Measurements from ENCODE around the gene BRD7. TPM values are rescaled to one million over a fixed set of nuclear protein-coding genes. Genes with fewer than 3 reads are reported as not detected.

The BRD7 gene
- total RNA-seq, 1 donor from 2014 or later = 88.8 TPM

DNA sequence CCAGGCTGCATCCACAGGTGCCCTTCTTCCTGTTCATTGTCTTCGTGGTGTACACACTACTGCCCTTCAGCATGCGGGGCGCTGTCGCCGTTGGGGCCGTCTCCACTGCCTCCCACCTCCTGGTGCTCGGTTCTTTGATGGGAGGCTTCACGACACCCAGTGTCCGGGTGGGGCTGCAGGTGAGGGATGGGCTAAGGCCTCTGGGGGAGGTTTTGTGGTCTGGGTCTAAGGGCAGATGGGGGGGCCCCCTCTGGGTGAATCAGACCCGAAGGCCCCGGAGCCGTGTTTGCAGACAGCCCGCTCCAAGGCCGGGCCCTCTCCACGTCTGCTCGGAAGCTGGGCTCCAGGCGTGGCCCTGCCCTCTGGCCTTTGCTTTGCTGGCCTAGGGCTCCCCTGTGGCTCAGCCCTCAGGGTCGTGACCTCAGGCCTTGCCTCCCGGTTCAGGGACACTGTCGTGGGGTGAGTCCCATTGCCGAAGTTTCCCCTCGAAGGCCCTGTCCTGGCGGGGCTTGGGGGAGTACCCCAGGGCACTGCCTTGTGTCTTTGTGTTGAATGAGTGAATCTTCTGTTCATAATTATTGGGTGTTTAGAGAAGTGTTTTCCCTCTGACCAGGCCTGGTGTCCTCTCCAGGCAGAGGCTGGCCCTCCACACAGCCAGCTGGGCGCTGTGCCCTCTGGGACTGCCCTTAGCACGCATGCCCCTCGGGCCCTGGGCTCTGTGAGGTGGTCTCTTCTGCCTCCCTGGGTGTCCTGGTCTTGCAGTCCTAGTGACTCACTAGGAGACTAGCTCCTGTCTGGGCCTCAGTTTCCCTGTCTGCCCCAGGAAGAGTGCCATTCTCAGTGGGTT lies 76.8 kb downstream of the BRD7 start:
- H3K4me1 Mint-ChIP-seq (ENCODE audit: low read depth) = peaks cover 9% of the 10 kb centered on the region
- DNase-seq (ENCODE audit: low spot score) = no peak
- intact Hi-C loops (cut with micrococcal nuclease) = no loop called here
- H3K27me3 Mint-ChIP-seq (ENCODE audit: insufficient read depth) = no peaks in the 10 kb centered on the region
- H3K27ac Mint-ChIP-seq = no peak overlapping the region
- no peaks in the 10 kb centered on the region for H3K9me3 Mint-ChIP-seq
- H3K36me3 Mint-ChIP-seq (ENCODE audit: low read depth) = peaks cover 27% of the 10 kb centered on the region
- no peak overlapping the region for H3K4me3 Mint-ChIP-seq

DNA sequence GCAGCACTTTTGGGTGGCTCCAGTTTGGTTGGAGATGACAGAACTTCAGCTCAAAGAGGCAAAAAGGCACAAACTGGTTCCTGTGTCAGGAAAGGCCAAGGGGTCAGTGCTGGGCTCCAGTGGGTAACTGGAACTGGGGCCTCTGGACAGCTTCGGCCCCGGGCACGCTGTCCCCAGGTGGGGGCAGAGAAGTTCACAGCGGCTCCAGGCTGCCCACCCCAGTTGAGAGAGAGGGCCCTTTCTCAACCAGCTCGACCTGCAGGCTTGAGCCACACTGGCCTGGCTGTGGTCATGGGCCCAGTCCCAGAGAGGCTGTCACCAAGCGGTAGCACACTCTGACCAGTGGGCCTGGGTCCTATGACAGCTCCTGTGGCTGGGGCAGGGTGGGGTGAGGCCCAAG lies 77.9 kb downstream of the BRD7 start:
- no peaks in the 10 kb centered on the region for H3K9me3 Mint-ChIP-seq
- peaks cover 10% of the 10 kb centered on the region for H3K4me1 Mint-ChIP-seq (ENCODE audit: low read depth)
- no peak overlapping the region for H3K4me3 Mint-ChIP-seq
- DNase-seq (ENCODE audit: low spot score) = no peak
- H3K36me3 Mint-ChIP-seq (ENCODE audit: low read depth) = peaks cover 30% of the 10 kb centered on the region
- no peak overlapping the region for H3K27ac Mint-ChIP-seq
- no peaks in the 10 kb centered on the region for H3K27me3 Mint-ChIP-seq (ENCODE audit: insufficient read depth)
- intact Hi-C loops (cut with micrococcal nuclease) = no loop called here

DNA sequence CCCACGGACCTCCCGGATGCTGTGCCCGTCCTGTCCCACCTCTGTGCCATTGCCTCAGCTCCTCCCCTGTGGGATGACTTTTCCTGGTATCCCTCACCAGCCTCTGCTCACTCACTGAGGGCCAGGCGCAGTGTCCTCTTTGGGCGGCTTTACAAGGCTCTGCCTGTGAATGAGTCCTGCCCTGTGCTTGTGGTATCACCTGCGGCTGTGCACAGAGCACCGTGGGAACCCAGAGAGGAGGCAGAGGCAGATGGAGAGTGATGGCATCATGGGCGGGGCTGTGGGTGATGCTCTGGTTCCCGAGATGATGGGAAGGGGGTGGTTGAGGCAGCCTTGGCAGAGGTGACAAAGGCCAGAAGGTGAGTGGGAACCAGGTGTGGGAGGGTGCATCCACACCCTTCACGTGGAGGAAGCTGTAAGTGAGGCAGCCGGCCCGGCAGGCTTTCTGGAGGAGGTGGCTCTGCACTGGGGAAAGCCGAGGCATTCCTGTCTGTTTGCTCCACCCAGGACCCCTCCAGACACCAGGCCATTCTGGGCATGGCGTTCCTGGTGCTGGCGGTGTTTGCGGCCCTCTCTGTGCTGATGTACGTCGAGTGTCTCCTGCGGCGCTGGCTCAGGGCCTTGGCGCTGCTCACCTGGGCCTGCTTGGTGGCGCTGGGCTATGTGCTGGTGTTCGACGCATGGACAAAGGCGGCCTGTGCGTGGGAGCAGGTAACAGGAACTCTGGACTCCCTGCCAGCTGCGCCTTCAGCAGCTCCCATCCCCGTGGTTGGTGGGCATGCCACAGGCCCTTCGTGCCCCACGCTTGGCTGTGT lies 78.6 kb downstream of the BRD7 start:
- no peaks in the 10 kb centered on the region for H3K27me3 Mint-ChIP-seq (ENCODE audit: insufficient read depth)
- H3K4me3 Mint-ChIP-seq = no peak overlapping the region
- intact Hi-C loops (cut with micrococcal nuclease) = no loop called here
- DNase-seq (ENCODE audit: low spot score) = no peak
- no peaks in the 10 kb centered on the region for H3K9me3 Mint-ChIP-seq
- H3K36me3 Mint-ChIP-seq (ENCODE audit: low read depth) = peaks cover 30% of the 10 kb centered on the region
- H3K27ac Mint-ChIP-seq = no peak overlapping the region
- H3K4me1 Mint-ChIP-seq (ENCODE audit: low read depth) = peaks cover 10% of the 10 kb centered on the region

DNA sequence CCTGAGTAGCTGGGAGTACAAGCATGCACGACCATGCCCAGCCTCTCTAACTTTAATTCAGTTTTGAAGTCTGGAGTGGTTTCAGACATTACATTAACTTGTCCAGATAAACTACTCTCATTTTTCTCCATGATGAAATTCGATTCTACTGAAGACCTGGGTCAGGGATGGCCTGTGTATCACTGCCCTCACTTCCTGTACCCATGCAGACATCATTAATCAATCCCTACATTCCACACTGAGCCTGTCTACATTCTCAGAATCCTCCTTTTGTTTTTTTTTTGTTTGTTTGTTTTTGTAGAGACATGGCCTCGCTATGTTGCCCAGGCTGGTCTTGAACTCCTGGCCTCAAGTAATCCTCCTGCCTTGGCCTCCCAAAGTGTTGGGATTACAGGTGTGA lies 79.9 kb downstream of the BRD7 start:
- Mint-ChIP-seq H3K4me3 (no peak overlapping the region), H3K27me3 (ENCODE audit: insufficient read depth) (no peaks in the 10 kb centered on the region), H3K4me1 (ENCODE audit: low read depth) (peaks cover 18% of the 10 kb centered on the region), H3K36me3 (ENCODE audit: low read depth) (peaks cover 28% of the 10 kb centered on the region), H3K9me3 (no peaks in the 10 kb centered on the region), H3K27ac (no peak overlapping the region)
- no peak for DNase-seq (ENCODE audit: low spot score)
- intact Hi-C loops (cut with micrococcal nuclease) = no loop called here

DNA sequence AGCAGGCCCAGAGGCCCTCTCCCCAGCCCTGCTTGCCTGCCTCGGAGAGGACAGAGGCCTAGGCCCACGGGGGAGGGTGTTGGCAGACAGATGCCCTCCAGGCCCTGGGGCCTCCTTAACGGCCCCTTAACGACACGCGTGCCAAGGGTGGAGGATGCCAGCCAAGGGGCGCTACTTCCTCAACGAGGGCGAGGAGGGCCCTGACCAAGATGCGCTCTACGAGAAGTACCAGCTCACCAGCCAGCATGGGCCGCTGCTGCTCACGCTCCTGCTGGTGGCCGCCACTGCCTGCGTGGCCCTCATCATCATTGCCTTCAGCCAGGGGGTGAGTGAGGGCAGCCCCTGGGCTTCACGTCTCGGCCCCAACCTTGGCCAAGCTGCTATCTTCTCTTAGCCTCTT lies 80.8 kb downstream of the BRD7 start:
- Mint-ChIP-seq H3K36me3 (ENCODE audit: low read depth) (peaks cover 25% of the 10 kb centered on the region), H3K27ac (no peak overlapping the region), H3K9me3 (no peaks in the 10 kb centered on the region), H3K4me3 (no peak overlapping the region), H3K27me3 (ENCODE audit: insufficient read depth) (no peaks in the 10 kb centered on the region), H3K4me1 (ENCODE audit: low read depth) (peaks cover 24% of the 10 kb centered on the region)
- intact Hi-C loops (cut with micrococcal nuclease) = no loop called here
- no peak for DNase-seq (ENCODE audit: low spot score)

DNA sequence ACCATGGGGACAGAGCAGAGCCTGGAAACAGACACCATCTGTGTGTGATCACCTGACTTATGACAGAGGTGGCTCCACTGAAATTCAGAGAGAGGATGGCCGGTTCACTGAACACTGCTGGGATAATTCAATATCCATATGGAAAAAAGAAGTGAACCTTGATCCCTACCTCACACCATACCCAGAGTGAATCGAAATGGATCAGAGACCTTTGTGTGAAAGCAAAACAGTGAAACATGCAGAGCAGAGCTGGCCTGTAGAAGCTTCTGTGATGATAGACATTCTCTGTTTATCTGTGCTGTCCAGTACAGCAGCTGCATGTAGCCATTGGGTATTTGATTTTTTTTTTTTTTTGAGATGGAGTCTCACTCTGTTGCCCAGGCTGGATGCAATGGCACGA lies 82.1 kb downstream of the BRD7 start:
- peak overlapping the region; percentile 12 for H3K27ac Mint-ChIP-seq
- no peaks in the 10 kb centered on the region for H3K9me3 Mint-ChIP-seq
- no peaks in the 10 kb centered on the region for H3K27me3 Mint-ChIP-seq (ENCODE audit: insufficient read depth)
- H3K36me3 Mint-ChIP-seq (ENCODE audit: low read depth) = peaks cover 26% of the 10 kb centered on the region
- no peak overlapping the region for H3K4me3 Mint-ChIP-seq
- peaks cover 34% of the 10 kb centered on the region for H3K4me1 Mint-ChIP-seq (ENCODE audit: low read depth)
- intact Hi-C loops (cut with micrococcal nuclease) = no loop called here
- no peak for DNase-seq (ENCODE audit: low spot score)

DNA sequence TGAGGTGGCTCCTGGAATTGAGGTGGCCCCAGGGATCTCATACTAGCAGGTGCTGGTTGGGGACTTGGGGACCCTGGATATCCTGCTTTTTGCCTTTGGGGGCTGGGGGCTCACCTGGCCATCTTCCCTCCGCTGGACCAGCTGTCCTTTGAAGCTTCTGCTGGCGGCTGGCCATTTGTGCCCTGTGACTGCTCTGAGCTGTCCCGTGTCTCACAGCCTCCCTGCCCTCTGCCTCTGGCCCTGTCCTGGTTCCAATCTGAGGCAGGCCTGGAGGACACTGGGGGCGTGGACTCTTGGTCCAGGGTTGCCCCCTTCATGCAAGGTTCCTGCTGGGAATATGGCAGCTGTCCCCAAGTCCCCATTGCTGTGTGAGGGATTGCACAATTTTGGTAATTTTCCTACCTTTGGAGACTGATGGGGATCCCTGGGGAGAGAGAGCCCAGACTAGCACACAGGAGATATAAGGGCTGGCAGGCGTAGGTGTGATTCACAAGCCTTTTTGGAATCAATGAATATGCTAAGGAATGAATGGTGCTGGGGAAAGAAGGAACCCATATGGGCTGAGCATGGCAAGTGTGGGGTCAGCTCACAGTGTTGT lies 83.3 kb downstream of the BRD7 start:
- peaks cover 26% of the 10 kb centered on the region for H3K36me3 Mint-ChIP-seq (ENCODE audit: low read depth)
- intact Hi-C loops (cut with micrococcal nuclease) = no loop called here
- no peak for DNase-seq (ENCODE audit: low spot score)
- no peak overlapping the region for H3K4me3 Mint-ChIP-seq
- peaks cover 41% of the 10 kb centered on the region for H3K4me1 Mint-ChIP-seq (ENCODE audit: low read depth)
- H3K9me3 Mint-ChIP-seq = no peaks in the 10 kb centered on the region
- H3K27me3 Mint-ChIP-seq (ENCODE audit: insufficient read depth) = no peaks in the 10 kb centered on the region
- no peak overlapping the region for H3K27ac Mint-ChIP-seq

DNA sequence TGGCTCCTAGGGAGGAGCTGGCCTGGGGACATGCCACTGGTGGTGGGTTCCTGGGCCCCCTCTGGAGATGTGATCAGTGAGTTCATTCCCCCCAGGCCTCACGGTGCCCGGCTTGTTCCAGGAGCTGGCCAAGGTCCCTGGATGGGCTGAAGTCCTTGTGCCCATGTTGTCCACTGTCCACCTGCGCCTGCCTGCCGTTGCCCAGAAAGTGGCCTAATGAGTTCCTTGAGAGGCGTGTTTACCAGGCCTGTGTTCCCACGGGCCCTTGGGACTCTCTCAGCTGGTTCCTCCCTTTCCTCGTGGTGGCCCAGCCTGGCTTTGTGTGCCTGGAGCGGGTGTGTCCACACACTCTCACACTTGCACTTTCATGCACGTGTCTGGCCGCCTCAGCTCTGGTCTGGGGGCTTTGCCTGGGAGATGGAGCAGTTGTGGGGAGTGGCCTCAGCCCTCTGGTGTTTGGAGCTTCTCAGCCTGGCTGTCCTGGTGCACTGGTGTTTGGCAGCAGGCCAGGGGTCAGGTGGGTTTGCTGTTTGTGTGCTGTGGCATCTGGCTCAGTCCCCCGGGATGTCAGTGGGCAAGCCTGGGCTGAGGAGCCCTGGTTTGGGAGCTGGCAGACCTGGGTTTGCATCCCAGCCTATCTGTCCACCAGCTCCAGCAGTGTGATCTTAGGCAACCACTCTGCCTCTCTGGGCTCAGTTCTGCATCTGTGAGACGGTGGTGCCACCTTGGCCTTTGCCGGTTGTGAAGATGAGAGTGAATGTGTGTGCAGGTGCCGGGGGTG lies 84.5 kb downstream of the BRD7 start:
- intact Hi-C loops (cut with micrococcal nuclease) = no loop called here
- no peak overlapping the region for H3K4me3 Mint-ChIP-seq
- H3K4me1 Mint-ChIP-seq (ENCODE audit: low read depth) = peaks cover 53% of the 10 kb centered on the region
- DNase-seq (ENCODE audit: low spot score) = no peak
- no peaks in the 10 kb centered on the region for H3K9me3 Mint-ChIP-seq
- H3K36me3 Mint-ChIP-seq (ENCODE audit: low read depth) = peaks cover 36% of the 10 kb centered on the region
- H3K27me3 Mint-ChIP-seq (ENCODE audit: insufficient read depth) = no peaks in the 10 kb centered on the region
- no peak overlapping the region for H3K27ac Mint-ChIP-seq

DNA sequence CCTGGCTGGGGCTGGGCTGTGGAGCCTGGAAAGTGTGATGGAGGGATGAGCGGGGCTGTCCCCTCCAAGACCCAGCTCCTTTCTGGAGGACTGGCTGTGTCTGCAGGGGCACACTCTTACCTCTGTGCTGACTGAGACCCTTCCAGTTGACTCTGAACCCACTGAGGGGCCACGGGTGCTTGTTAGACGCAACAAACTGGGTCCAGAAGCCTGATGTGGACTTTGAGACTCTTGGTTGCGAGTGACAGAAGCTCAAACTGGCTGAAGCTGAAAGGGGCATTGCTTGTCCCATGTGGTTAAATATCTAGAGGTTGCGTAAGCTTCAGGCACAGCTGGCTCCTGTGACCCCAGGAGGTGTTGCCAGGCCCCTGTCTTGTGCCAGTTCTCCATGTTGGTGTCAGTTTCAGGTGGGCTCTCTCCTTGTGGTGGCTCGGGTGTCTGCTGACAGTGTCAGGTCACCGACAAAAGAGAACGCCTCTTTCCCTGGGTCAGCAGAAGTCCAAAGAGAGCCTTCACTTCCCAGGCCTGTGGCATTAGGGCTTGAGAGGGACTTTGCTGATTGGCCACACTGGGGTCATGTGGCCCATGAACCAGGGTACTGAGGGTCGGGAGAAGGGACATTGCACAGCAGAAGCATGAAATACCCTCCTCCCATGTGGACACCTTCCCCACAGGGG lies 85.7 kb downstream of the BRD7 start:
- H3K9me3 Mint-ChIP-seq = peaks cover 5% of the 10 kb centered on the region
- H3K4me3 Mint-ChIP-seq = no peak overlapping the region
- peaks cover 38% of the 10 kb centered on the region for H3K36me3 Mint-ChIP-seq (ENCODE audit: low read depth)
- H3K27ac Mint-ChIP-seq = no peak overlapping the region
- intact Hi-C loops (cut with micrococcal nuclease) = no loop called here
- DNase-seq (ENCODE audit: low spot score) = no peak
- peaks cover 61% of the 10 kb centered on the region for H3K4me1 Mint-ChIP-seq (ENCODE audit: low read depth)
- H3K27me3 Mint-ChIP-seq (ENCODE audit: insufficient read depth) = no peaks in the 10 kb centered on the region

DNA sequence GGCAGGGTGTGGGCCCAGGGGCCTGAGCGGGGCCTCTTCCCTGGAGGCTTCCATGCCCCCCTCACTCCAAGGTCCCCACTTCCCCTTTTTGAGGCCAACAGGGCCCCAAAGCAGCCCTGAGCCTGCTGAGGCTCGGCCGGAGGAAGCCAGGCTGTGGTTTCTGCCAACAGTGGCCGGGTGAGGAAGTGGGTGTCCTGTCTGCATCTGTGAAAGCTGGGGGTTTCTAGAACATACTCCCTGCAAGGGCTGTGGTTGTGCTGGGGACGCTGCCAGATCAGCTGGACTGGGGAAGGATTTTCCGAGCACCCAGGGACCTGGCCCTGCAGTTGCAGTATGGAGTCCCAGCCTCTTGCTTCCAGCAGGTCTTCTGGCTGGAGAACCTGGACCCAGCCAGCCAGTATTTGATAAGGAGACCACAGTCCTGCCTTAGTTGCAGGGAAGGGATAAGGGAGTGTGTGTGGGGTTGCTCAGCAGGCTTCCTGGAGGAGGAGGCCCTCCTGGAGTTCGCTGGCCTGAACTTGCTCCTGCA lies 86.7 kb downstream of the BRD7 start:
- Mint-ChIP-seq H3K27me3 (ENCODE audit: insufficient read depth) (no peaks in the 10 kb centered on the region), H3K36me3 (ENCODE audit: low read depth) (peaks cover 44% of the 10 kb centered on the region), H3K4me3 (peak overlapping the region; percentile 62), H3K4me1 (ENCODE audit: low read depth) (peaks cover 71% of the 10 kb centered on the region), H3K9me3 (peaks cover 5% of the 10 kb centered on the region), H3K27ac (peak overlapping the region; percentile 73)
- DNase-seq (ENCODE audit: low spot score) = peak; percentile 37
- intact Hi-C loops (cut with micrococcal nuclease) = no loop called here

DNA sequence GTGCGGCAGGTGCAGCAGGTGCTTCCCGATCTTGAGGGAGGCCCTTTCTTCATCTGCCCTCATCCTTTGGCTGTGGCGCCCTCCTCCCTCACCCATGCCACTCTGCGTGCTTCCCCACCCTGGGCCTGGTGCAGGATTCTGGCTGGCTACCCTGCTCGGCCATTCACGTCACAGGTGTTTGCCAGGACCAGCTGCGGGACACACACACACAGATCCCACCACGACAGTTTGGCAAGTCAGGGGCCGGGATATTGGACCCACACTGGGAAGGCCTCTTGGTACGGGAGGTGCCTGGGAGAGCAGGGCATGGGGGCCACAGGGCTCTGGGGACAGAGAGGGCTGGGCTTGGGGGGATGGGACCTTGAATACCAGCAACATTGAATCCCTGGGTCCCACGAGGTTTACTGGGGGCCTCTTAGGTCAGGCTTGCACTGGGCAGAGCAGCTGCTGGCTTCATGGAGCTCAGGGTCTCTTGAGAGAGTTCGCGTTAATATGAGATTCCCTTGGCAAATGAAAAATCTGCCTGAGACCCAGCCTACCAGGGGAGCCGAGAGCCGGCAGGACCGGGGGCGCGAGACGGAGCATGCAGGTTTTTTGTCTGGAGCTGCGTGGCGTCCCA lies 87.3 kb downstream of the BRD7 start:
- H3K27me3 Mint-ChIP-seq (ENCODE audit: insufficient read depth) = no peaks in the 10 kb centered on the region
- DNase-seq (ENCODE audit: low spot score) = no peak
- intact Hi-C loops (cut with micrococcal nuclease) = no loop called here
- H3K4me1 Mint-ChIP-seq (ENCODE audit: low read depth) = peaks cover 77% of the 10 kb centered on the region
- peaks cover 47% of the 10 kb centered on the region for H3K36me3 Mint-ChIP-seq (ENCODE audit: low read depth)
- H3K4me3 Mint-ChIP-seq = no peak overlapping the region
- peaks cover 5% of the 10 kb centered on the region for H3K9me3 Mint-ChIP-seq
- no peak overlapping the region for H3K27ac Mint-ChIP-seq

DNA sequence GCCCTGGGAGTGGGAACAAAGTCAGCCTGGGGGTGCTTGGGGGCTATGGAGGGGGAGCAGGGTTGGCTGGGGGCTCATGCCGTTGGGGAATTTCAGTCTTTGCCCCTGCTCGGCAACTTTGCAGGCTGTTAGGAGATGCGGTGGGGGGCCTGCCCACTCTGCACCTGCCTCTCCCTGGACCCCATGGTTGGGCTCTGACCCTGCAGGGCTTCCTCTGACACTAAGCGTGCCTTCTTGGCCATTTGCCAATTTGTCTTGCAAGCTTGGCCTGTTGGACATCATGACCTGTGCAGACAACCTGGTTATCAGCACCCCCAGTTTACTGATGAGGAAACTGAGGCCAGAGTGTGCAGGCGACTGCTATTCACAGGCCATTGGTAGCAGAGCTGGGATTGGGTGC lies 87.9 kb downstream of the BRD7 start:
- Mint-ChIP-seq H3K36me3 (ENCODE audit: low read depth) (peaks cover 41% of the 10 kb centered on the region), H3K4me3 (no peak overlapping the region), H3K27ac (no peak overlapping the region), H3K4me1 (ENCODE audit: low read depth) (peaks cover 83% of the 10 kb centered on the region), H3K9me3 (peaks cover 5% of the 10 kb centered on the region), H3K27me3 (ENCODE audit: insufficient read depth) (no peaks in the 10 kb centered on the region)
- intact Hi-C loops (cut with micrococcal nuclease) = no loop called here
- DNase-seq (ENCODE audit: low spot score) = no peak

All from activated T-helper 1 cell treated with anti-CD3 and anti-CD28 coated beads, Interleukin-12 subunit alpha, Interleukin-12 subunit beta, Interleukin-2, Interleukin-4 antibody, amounts not matched to agents 30 ng/mL and 10 ng/mL and 1 ng/mL, durations not matched to agents 14 hours and 24 hours and 36 hours (primary cell).